ENCODE results near the gene ARHGAP19. TPM values are rescaled to one million over a fixed set of nuclear protein-coding genes. Genes with fewer than 3 reads are reported as not detected.

The ARHGAP19 gene
- total RNA-seq, 1 donor = 8.7 TPM

GRCh38 chr10:97336446-97336845 is 44.0 kb upstream of the ARHGAP19 start:
- H3K9me3 ChIP-seq (ENCODE audit: low read depth, low read length) = no peaks in the 10 kb centered on the region
- H2AFZ ChIP-seq (ENCODE audit: low read length) = no peak overlapping the region
- peaks cover 5% of the 10 kb centered on the region for H3K79me2 ChIP-seq (ENCODE audit: insufficient read depth, low read length)
- no peak overlapping the region for H3K4me2 ChIP-seq (ENCODE audit: insufficient read depth, low read length)
- TF ChIP-seq, protein P1, sequence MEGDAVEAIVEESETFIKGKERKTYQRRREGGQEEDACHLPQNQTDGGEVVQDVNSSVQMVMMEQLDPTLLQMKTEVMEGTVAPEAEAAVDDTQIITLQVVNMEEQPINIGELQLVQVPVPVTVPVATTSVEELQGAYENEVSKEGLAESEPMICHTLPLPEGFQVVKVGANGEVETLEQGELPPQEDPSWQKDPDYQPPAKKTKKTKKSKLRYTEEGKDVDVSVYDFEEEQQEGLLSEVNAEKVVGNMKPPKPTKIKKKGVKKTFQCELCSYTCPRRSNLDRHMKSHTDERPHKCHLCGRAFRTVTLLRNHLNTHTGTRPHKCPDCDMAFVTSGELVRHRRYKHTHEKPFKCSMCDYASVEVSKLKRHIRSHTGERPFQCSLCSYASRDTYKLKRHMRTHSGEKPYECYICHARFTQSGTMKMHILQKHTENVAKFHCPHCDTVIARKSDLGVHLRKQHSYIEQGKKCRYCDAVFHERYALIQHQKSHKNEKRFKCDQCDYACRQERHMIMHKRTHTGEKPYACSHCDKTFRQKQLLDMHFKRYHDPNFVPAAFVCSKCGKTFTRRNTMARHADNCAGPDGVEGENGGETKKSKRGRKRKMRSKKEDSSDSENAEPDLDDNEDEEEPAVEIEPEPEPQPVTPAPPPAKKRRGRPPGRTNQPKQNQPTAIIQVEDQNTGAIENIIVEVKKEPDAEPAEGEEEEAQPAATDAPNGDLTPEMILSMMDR (IDR thresholded peaks at IDR 0.05; ENCODE audit: extremely low read depth, low read depth, low read length) = no peak
- peaks cover 20% of the 10 kb centered on the region for H3K4me1 ChIP-seq (ENCODE audit: insufficient read depth, low read length)
- H3K4me3 ChIP-seq (ENCODE audit: insufficient read depth, low read length) = no peak overlapping the region
- peaks cover 34% of the 10 kb centered on the region for H3K27me3 ChIP-seq (ENCODE audit: insufficient read depth, low read length)
- no peak overlapping the region for H3K27ac ChIP-seq (ENCODE audit: low read depth, low read length)
- no peaks in the 10 kb centered on the region for H4K20me1 ChIP-seq (ENCODE audit: insufficient read depth, low read length)
- H3K36me3 ChIP-seq (ENCODE audit: insufficient read depth, low read length) = no peaks in the 10 kb centered on the region
- no peak for DNase-seq (ENCODE audit: insufficient read length, low spot score, missing footprints)

DNA sequence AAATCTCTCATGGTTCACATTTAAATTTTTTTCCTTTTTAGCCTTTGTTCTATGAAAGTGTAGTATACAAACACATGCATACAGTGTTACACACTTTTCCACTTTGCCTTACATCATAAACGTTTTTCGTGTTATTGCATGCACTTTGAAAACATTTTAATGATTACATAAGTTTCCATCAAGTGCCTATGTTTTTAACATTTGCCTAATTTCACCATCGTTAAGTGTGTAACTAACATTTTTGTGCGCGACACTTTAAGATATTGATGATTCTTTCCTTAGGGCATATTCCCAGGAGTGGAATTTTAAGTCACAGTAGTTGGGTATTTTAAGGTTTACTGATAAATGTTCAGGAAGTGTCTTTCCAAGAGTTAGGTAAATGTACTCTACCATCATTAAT is 43.6 kb upstream of the ARHGAP19 start:
- Histone ChIP-seq H4K20me1 (ENCODE audit: insufficient read depth, low read length) (no peaks in the 10 kb centered on the region), H3K4me2 (ENCODE audit: insufficient read depth, low read length) (no peak overlapping the region)

GRCh38 chr10:97335188-97335619 is 42.8 kb upstream of the ARHGAP19 start:
- Histone ChIP-seq H4K20me1 (ENCODE audit: insufficient read depth, low read length) (no peaks in the 10 kb centered on the region), H3K4me3 (ENCODE audit: insufficient read depth, low read length) (peak overlapping the region; percentile 84), H3K79me2 (ENCODE audit: insufficient read depth, low read length) (peaks cover 10% of the 10 kb centered on the region), H3K36me3 (ENCODE audit: insufficient read depth, low read length) (no peaks in the 10 kb centered on the region), H3K4me2 (ENCODE audit: insufficient read depth, low read length) (peak overlapping the region; percentile 90), H3K27me3 (ENCODE audit: insufficient read depth, low read length) (peaks cover 34% of the 10 kb centered on the region), H3K4me1 (ENCODE audit: insufficient read depth, low read length) (peaks cover 20% of the 10 kb centered on the region), H3K9me3 (ENCODE audit: low read depth, low read length) (no peaks in the 10 kb centered on the region), H3K27ac (ENCODE audit: low read depth, low read length) (no peak overlapping the region), H2AFZ (ENCODE audit: low read length) (peak overlapping the region; percentile 29)
- no peak for DNase-seq (ENCODE audit: insufficient read length, low spot score, missing footprints)
- TF ChIP-seq, protein P1 (IDR thresholded peaks at IDR 0.05; ENCODE audit: extremely low read depth, low read depth, low read length) = no peak

More for the DNA sequence above, 43.6 kb upstream of the ARHGAP19 start:
- H3K4me3 ChIP-seq (ENCODE audit: insufficient read depth, low read length) = no peak overlapping the region
- H3K4me1 ChIP-seq (ENCODE audit: insufficient read depth, low read length) = peaks cover 20% of the 10 kb centered on the region
- DNase-seq (ENCODE audit: insufficient read length, low spot score, missing footprints) = no peak
- TF ChIP-seq, protein P1 (IDR thresholded peaks at IDR 0.05; ENCODE audit: extremely low read depth, low read depth, low read length) = no peak
- peaks cover 34% of the 10 kb centered on the region for H3K27me3 ChIP-seq (ENCODE audit: insufficient read depth, low read length)
- H3K36me3 ChIP-seq (ENCODE audit: insufficient read depth, low read length) = no peaks in the 10 kb centered on the region
- no peak overlapping the region for H3K27ac ChIP-seq (ENCODE audit: low read depth, low read length)
- no peak overlapping the region for H2AFZ ChIP-seq (ENCODE audit: low read length)
- H3K9me3 ChIP-seq (ENCODE audit: low read depth, low read length) = no peaks in the 10 kb centered on the region
- peaks cover 9% of the 10 kb centered on the region for H3K79me2 ChIP-seq (ENCODE audit: insufficient read depth, low read length)

DNA sequence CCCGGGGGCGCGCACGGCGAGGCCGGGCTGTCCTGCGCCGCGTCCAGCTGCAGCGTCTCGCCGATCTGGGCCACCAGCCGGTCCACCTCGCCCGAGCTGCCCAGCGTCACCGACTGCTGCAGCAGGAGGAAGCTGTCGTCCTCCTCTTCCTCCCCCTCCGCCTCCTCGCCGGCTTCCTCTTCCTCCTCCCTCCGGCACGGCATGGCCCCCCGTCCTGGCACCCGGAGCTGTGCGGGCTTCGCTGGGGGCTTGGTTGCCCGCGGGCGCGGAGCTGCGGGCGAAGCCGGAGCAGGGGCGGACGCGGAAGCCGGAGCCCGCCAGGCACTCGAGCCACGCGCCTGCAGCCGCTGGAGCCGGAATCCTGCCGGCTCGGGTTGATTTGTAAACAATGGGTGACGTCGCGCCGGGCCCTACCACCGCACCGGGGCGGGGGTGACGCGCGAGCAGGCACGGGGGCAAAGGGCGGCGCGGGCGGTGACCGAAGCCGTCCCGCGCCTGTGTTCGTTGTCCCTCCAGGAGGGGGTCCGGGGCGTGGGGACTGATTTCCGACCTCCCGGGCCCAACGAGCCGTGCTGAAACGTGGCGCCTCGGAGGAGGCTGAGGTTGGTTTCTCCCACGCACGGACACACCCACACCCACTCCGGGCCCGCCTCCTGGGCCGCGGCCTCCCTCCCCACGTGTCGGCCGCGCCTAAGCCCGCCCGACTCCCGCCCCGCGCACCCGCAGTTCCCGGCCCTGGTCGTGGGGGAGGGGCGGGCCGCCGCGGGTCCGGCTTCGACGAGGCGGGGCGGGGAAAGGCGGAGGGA is 42.1 kb upstream of the ARHGAP19 start, which contains the start of gene FRAT2:
Gene FRAT2, minus strand, starts transcription at position 360 of the 806 bp plus-strand sequence. Its CDS starts 157 bp downstream, at position 203.
- no peaks in the 10 kb centered on the region for H3K36me3 ChIP-seq (ENCODE audit: insufficient read depth, low read length)
- H3K27me3 ChIP-seq (ENCODE audit: insufficient read depth, low read length) = peaks cover 34% of the 10 kb centered on the region
- TF ChIP-seq, protein P1 (IDR thresholded peaks at IDR 0.05; ENCODE audit: extremely low read depth, low read depth, low read length) = no peak
- no peaks in the 10 kb centered on the region for H4K20me1 ChIP-seq (ENCODE audit: insufficient read depth, low read length)
- H2AFZ ChIP-seq (ENCODE audit: low read length) = peak within 1 kb of the TSS; percentile 92
- peaks cover 14% of the 10 kb centered on the region for H3K79me2 ChIP-seq (ENCODE audit: insufficient read depth, low read length)
- H3K4me1 ChIP-seq (ENCODE audit: insufficient read depth, low read length) = peaks cover 20% of the 10 kb centered on the region
- H3K9me3 ChIP-seq (ENCODE audit: low read depth, low read length) = no peaks in the 10 kb centered on the region
- peak within 1 kb of the TSS; percentile 94 for H3K27ac ChIP-seq (ENCODE audit: low read depth, low read length)
- peak; percentile 99 for DNase-seq (ENCODE audit: insufficient read length, low spot score, missing footprints)
- H3K4me2 ChIP-seq (ENCODE audit: insufficient read depth, low read length) = peak within 1 kb of the TSS; percentile 90
- peak within 1 kb of the TSS; percentile 84 for H3K4me3 ChIP-seq (ENCODE audit: insufficient read depth, low read length)

Measured in osteoblast (primary cell).